GM19452 (cell line): ENCODE data around the gene LGALS3BP.

Experiments used
- ATAC-seq: cut with Tn5 transposase; IDR thresholded peaks from one replicate; pipeline ENCODE4 v1.9.1; 2021; ENCODE audit not compliant: unreplicated experiment

LGALS3BP gene

DNA sequence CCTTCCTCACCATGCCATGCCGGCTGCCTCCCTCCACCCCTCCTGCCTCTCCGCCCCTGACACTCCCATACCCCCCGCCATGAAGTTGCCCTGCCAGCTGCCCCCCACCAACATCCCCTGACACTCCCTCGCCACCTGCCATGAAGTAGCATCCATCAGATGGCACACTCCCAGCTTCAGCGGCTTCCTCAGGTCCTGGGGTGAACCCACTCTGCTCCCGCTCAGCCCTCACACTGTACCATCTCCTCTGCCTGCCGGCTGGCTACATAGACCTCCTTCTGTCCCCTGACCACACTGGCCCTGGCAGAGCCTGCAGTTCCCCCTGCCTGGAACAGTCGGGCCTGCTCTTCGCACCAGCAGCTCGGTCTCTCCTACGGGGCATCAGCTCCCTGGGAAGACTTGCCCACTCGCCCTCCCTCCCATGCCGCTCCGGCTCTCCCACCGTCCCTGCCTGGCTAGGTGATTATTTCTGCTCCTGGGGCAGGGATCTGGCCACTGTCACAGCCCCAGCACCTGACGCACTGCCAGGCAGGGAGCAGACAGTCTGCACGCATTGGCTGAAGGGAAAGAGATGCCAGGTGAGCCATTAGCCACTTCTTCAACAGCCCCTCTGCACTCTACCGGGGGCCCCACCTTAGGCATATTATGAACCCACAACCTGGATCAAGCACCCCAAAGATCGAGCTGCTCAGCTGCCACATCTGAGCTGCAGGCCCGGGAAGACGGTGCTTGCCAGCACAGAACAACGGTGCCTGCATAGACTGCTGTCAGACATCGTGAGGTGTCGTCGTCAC is 20.9 kb upstream of the LGALS3BP start:
- ATAC-seq = no peak

DNA sequence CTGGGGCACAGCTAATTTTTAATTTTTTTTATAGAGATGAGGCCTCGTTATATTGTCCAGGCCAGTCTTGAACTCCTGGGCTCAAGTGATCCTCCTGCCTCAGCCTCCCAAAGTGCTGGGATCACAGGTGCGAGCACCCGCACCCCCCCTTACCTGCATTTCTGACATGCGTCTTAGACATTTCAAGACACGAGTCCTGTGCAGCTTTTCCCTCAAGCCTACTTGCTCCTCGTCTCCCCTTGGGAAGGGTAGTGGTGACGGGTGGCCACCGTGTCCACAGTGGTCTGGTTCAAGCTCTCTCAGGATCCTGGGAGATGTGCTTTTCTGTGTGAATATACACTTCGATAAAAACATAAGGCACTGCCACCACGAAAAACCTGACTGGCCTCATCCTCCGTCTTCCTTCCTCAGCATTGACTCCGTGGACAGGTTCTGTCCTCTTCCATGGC is 20.2 kb upstream of the LGALS3BP start:
- ATAC-seq = no peak

DNA sequence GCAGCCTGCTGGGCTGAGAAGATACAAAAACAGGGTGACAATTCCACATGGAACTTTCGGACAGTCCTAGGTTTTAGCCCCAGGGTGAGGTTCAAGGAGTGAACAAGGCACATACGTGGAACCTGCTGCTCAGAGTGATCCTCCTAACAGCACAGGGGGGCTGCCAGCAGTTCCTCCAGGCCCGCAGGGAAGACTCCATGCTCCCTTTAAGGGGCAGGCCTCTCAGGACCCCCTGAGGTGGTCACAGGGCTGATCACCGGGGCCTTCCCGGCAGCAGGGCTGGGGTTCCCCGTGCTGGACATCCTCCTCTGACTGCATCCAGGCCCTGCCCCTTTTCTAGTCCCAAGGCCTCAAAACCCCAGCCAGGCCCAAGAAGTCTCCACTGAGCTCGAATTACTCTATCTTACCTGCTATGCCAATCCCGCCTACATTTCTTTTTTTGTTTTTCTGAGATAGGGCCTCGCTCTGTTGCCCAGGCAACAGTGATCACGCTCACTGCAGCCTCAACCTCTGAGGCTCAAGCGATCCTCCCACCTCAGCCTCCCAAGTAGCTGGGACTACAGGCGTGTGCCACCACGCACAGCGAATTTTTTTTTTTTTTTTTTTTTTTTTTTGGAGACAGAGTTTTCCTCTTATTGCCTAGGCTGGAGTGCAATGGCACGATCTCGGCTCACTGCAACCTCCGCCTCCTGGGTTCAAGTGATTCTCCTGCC is 19.5 kb upstream of the LGALS3BP start:
- ATAC-seq = no peak

DNA sequence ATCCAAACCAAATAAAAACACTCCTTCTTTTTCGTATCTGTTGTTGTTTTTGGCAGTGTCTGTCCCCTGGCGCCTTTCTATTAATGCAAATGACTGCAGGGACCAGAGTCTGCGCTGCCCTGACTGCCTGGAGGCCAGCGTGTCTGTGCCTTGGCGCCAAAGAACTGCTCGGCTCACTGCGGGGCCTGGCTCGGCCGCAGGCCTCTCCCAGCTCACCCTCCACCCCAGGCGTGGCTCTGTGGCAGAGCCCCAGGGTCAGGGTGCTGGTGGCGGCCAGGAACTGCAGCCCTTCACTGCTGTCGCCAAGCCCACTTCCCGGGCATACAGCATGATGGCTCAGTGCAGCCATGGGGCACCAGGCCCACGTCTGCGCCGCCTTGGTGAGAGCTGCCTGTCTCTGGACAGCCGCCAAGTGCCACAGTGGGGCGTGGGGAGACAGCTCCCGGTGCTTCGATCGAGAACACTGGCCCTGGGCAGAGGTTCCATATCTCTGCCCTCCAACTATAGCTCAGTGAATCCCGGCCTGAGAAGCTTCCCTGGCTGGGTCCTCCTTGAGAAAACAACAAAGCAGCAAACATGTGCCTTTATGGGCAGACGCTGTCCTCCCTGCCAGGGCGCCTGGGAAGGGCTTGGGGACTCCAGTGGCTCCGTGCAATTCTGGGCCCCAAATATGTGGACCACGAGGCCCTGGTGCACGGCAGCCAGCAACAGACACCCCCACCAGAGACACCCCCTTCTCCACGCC is 18.8 kb upstream of the LGALS3BP start:
- ATAC-seq = no peak

DNA sequence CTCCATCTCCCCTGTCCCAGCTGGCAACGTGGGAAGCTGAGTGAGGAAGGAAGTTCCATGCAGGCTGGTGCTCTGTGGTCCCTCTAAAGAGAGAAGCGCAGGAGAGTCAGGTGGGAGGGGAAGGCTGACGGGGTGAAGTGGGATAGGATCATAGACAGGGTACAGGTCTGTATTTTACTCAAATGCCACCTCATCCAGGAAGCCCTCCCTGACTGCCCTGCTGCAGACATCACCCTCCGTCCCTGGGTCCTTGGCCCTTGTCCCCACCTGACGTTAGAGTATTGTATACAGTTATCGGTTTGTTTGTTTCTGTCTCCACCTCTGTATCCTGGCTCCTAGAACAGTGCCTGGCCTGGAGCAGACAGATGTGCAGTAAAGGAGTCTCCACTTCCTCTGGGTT is 18.2 kb upstream of the LGALS3BP start:
- ATAC-seq = no peak

DNA sequence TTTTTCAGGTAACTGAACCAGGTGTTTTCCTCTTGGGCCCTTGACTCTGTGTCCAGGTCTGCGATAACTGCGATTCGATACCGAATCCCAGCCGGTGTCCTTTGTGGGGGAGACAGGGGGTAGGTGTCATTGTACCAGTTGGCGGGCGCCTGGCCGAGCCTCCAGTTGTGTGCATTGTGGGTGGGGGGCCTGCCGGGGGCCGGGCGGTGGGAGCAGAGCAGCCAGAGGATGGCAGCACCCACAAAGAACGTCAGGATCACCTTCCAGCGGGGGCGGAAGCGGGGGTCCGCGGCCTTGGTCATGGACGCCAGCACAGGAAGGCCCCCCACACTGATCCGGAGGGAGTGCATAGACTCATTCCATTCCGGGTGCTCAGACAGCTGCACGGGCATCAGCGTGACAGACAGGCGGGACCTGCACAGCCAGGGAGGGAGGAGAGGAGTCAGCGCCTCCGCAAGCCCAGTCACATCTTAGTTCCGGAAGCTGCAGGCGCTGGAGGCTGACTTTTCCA is 17.6 kb upstream of the LGALS3BP start:
- no peak for ATAC-seq

DNA sequence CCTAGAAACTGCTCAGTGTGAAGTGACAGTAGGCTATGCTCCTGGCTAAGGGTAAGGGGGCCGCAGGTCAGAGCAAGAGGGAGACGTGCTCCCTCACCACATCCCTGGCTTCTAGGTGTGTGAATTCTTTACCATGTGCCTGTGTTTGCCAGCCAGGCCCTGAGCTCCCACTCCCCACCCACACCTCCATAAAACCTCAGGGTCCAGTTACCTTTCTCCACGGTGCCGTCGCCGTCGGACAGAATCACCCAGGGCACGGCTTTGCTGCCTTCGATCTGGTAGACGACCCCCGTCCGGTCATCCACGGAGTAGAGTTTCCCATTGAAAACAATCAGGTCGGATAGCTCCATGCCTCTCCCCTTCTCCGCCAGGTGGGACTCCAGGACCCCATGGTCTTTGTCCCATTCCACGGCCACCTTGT is 17.1 kb upstream of the LGALS3BP start:
- no peak for ATAC-seq

DNA sequence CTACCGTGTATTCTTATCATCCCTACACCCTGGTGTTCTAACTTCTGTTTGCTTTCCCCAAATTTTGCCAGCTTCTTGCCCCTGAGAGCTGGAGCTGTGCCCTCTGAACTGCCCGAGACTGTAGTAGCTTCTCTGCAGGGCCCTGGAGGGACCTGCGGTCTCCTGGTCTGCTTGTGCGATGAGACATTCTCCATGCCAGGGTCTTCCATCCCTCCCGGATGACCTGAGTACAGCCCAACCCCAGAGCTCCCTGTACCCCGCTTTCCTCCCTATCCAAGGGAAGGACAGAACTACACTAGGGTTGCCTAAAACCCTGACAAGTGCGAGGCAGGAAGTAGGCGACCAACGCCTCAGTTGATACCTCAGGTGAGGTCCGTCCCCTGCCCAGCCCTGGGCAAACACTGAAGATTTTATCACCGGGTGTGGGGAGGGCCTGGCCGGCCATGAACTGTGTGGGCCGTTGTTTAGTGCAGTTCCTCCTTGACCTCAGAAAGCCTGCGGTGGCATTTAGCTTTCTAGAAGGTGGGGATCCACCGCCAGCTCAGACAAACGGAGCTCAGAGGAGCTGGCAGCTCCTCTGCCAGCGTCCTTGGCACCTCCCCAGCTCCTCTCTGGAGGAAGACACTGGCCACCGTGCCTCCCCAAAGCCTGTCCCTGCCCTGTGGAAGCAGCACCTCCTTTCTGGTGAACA is 16.2 kb upstream of the LGALS3BP start:
- ATAC-seq = no peak

DNA sequence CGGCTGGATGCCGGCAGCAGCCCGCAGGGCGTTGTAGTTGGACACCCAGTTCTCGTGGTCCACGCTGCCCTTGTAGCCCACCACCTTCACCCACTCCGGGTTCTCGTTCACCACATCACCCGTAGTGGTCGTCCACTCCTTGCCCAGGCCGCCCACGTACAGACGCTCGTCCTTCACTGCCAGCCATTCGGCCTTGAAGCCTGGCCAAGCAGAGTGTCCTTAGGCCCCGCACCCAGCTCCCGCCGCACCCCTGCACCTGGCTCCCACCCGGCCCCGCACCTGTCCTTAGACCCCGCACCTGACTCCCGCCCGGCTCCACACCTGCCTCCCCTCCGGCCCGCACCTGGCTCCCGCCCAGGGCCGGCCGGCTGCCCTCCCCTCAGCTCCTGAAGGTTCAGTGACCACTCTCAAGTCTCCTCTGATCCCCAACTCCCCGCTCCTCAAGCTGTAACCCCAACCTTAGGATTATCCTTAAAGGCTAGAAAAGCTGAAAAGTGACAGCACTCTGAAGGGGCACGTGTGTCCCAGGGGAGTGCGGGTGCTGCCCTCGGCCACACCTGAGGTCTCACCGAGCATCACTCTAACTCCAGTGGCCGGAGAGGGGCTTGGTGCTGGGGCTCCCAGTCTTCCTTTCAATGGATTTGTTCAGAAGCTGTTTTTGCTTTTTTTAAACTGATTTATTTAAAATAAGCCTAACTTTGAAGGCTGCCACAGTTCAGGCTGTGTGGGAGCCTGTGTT is 15.5 kb upstream of the LGALS3BP start:
- ATAC-seq = no peak

DNA sequence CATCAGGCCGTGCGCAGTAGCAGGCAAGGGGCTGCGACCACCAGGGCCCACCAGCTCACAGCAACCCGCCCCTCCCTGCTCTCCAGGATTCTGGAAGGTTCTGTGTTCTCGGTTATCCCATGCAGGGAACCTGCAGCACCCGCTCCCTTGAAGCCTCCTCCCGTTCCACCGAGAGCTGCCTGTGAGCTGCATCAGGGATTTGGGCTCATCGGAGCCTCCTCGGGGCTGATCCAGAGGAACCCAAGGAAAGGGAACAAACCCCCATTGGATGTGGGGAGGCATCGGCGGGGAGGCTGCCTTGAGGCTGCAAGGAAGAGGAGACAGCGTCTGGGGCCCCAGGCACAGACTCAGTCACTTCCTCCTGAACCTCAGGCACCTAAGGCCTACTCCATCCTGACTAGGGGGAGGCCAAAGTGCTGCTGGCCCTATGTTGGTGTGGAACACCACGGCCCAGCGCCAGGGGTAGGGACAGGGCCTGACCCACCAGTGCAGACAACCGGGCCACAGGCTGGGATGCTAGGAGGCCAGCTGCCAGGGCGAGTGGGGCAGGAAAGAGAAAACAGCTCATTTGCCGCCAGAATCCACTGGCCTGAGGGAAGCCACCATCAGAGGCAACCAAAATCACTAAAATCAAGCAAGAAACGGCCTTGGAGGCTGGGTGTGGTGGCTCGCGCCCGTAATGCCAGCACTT is 14.4 kb upstream of the LGALS3BP start:
- no peak for ATAC-seq

DNA sequence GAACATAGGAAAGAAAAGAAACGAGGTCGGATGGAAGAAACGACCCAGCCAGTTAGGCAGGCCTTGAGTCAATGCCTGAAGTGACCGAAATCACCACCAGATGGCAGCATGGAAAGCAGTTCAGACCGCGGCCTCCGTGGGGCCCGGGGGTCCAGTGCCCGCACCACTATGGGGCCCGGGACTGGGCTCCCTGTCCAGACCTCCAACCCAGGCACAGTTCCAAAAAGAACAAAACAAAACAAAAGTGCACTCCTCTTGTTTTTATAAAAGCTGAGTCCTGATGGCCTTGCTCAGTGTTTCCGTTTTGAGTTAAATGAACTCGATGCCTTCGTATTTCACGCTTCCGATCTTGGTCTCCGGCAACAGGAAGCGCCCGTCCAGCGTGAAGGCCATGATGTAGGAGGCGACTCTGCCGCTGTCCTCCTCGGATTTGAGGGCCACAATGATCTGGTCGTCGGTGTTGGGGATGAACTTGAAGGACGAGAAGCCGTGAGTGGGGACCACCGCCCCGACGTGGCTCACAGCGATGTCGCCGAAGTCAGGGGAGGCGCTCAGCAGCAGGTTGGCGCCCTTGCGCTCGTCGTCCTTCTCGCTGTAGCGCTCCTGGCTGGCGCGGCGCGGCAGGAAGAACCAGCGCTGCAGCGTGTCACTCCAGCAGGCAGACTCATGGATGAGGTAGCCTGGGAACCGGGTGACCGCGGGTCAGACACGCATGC is 13.7 kb upstream of the LGALS3BP start:
- no peak for ATAC-seq

DNA sequence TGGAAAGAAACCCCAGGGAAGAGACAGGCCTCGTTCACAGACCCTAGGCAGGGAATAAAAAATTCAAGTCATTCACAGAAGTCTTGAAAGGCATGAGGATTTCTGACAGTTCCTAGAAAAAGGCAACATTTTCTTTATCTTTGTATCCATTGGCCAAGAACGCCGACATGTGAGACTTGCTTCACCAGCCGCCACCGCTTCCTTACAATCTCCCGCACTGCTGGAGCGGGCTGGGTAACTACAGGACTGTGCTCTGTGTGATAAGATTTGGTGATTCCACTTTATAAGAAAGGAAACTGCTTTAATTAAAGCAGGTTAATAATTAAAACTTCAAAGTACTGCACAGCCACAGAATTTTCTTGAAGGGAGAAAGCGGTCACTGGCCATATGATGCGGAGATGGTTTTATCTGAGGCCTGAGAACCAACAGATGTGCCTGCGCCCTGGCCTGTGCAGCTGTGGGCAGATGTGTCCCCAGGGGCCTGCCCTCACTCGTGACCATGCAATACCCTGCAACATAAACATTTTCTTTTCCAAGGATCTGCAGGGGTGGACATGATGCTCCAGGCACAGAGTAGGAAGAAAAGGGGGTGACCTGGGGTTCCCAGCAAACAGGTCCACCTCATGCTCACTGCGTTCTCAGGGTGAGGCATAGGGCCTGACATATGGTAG is 13.0 kb upstream of the LGALS3BP start:
- ATAC-seq = no peak

DNA sequence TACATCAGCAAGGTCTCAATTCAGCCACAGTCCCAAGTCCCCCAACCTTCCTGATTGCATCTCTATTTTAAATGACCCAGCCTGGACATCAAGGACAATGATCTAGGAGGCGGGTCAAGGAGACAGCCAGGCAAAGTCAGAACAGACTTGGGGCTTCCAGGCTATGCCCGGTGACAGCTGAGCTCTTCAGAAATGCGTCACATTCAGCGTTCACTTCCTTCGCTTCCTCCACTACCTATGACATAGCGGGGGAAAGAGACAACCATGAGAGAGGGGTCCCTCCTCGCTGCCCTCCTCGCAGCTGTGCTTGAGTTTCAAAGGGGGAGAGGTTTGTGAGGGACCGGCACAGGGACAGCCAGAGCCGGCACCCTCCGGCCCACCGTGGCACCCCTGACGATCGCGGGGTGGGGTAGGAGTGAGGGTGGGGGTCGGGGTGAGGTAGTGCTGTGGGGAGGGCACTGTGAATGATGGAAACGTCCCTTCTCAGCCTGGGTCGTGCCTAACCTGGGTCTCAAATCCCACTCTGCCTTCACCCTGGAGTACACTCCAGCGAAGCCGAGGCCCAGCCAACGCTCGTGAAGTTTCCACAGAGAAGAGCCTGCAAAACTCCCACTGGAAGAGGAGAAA is 12.3 kb upstream of the LGALS3BP start:
- ATAC-seq = no peak

DNA sequence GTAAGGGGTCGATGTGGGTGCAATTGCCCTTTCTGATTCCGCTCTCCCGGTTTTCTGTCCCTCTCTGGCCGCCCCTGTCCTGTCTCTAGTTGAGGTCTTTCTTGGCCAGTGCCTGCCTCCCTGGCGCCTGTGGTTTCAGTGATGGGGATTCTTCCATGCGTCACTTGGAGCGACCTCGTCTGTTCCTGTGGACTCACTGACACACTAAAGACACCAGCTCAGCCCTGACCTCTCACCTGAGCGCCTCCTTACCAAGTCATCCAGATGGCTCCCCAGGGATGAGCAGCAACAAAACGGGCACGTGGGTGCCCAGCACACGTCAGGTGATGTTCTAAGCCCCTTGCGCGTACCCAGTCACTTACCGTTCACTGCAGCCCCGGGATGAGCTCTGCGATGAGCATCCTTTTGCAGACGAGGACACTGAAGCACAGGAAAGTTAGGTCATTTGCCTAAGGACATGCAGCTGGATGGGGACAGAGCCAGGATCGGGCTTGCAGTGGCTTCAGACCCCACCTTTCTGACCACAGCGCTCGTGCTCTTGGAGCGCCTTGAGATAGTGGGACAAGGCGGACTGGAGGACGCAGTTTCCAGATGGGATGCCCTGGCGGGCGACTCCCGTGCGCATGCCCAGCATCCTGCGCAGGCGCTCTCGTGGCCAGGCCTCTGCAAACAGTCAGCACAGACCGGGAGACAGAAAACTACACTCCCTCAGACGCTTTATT is 11.5 kb upstream of the LGALS3BP start:
- ATAC-seq = no peak

DNA sequence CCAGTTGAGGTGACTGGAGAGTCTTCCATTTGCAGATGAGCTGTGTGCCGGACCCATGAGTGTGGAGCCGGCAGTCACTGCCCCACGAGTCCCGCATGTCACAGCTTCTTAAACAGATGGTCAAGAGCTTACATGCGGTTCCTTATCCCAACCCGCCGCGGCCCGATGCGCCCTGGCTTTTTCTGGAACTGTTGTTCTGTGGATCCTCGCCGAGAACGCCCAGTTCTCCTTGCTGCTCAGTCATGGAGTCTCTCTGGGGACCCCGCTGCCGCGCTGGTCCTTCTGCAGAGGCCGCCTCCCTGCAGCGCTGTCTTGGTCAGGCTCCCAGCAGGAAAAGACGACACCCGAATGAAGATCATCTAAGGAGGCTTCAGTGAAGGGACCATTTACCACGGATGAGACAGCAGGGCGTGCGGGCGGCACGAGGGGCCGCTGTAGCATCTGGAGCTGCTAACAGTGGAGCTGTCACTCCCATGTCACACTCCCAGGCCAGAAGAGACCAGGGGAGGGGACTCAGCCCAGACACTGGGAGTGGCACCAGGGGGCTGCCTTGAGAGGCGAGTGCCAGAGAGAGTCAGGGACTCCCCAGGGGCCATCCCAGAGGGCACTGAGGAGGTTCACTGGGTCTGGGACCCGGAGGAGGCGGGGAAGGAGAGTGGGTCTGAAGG is 10.8 kb upstream of the LGALS3BP start:
- no peak for ATAC-seq

DNA sequence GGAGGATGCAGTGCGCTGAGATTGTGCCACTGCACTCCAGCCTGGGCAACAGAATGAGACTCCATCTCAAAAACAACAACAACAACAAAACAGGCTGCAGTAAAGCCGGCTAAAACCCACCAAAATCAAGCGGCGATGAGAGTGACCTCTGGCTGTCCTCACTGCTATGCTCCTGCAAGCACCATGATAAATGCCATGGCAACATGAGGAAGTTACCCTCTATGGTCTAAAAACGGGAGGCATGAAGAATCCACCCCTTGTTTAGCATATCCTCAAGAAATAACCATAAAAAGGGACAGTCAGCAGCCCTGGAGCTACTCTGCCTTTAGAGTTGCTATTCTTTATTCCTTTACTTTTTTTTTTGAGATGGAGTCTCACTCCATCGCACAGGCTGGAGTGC is 8.4 kb upstream of the LGALS3BP start:
- ATAC-seq = no peak
